Measurements from ENCODE around the gene C2orf49.

DNA sequence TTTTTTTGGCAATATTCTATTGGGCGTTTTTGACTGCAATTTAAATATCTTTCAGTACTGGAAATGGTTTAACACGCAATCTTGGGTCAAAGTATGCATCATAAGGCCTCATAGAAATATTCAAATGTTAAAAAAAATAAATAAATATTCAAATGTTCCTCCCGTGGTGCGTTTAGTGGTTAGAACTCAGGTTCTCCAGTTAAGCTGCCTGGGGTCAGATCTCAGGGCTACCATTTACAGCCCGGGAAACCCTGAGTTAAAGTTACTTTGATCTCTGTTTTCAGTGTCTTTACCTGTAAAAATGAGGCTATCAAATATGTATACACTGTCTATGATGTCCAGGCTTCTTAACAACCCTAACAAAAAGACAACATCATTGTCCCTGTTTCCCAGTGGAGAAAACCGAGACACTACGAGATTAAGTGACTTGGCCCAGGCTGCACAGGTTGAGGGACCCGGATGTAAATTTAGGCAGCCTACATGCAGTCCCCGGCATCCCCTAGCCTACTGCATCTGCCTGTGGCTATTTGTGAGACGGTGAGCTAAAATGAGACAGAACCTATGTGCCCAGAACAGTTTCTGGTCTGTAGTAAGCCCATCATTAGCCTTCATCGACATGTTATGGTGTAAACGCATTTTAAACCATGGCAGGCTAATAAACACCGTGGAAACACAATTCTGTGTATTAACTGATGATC lies 59.8 kb downstream of the C2orf49 start:
- TF ChIP-seq POLR2A (IDR thresholded peaks at IDR 0.05), result peak in 1 of 2 donors; percentile 0
- TF ChIP-seq, protein P1, sequence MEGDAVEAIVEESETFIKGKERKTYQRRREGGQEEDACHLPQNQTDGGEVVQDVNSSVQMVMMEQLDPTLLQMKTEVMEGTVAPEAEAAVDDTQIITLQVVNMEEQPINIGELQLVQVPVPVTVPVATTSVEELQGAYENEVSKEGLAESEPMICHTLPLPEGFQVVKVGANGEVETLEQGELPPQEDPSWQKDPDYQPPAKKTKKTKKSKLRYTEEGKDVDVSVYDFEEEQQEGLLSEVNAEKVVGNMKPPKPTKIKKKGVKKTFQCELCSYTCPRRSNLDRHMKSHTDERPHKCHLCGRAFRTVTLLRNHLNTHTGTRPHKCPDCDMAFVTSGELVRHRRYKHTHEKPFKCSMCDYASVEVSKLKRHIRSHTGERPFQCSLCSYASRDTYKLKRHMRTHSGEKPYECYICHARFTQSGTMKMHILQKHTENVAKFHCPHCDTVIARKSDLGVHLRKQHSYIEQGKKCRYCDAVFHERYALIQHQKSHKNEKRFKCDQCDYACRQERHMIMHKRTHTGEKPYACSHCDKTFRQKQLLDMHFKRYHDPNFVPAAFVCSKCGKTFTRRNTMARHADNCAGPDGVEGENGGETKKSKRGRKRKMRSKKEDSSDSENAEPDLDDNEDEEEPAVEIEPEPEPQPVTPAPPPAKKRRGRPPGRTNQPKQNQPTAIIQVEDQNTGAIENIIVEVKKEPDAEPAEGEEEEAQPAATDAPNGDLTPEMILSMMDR (IDR thresholded peaks at IDR 0.05), result no peak
